Activated T-helper 2 cell treated with anti-CD3 and anti-CD28 coated beads, Interferon-gamma antibody, Interleukin-2, Interleukin-4, amounts not matched to agents 10 μg/mL and 5 μg/mL and 100 μg/mL, durations not matched to agents 14 hours and 24 hours and 36 hours (primary cell): Measurements from ENCODE around the gene SAMD11. TPM values are rescaled to one million over a fixed set of nuclear protein-coding genes. Genes with fewer than 3 reads are reported as not detected.
"Not testable (repeated sequence)": the region's sequence is repeated elsewhere in the genome, so short reads cannot be mapped to it uniquely, and the experiment has no call there.

Source experiments
- DNase-seq: peaks from one replicate; pipeline ENCODE4 v3.0.0; 2021; ENCODE audit warnings: low spot score
- H3K27ac Mint-ChIP-seq: one replicate; pipeline ENCODE4 v1.8.0; 2021; ENCODE audit warnings: mixed read lengths
- H3K27me3 Mint-ChIP-seq: one replicate; pipeline ENCODE4 v1.8.0; 2021; ENCODE audit warnings: low read depth, mixed read lengths
- H3K36me3 Mint-ChIP-seq: one replicate; pipeline ENCODE4 v1.8.0; 2021; ENCODE audit warnings: low read depth, mixed read lengths
- H3K4me1 Mint-ChIP-seq: one replicate; pipeline ENCODE4 v1.8.0; 2021; ENCODE audit warnings: low read depth, mixed read lengths
- H3K4me3 Mint-ChIP-seq: one replicate; pipeline ENCODE4 v1.8.0; 2021; ENCODE audit warnings: low read depth, mild to moderate bottlenecking, moderate library complexity, mixed read lengths
- H3K9me3 Mint-ChIP-seq: one replicate; pipeline ENCODE4 v1.8.0; 2021; ENCODE audit warnings: mixed read lengths
- intact Hi-C: fragments of 100-400 bp; cut with micrococcal nuclease; formaldehyde crosslinking; loops from one replicate; pipeline ENCODE4 v1.15.1; 2023
- total RNA-seq: library from RNA; stranded (reverse); gene quantifications from 2 replicates; pipeline ENCODE4 v1.2.3, GENCODE V29; 2022

The SAMD11 gene
- total RNA-seq, 1 donor from 2014 or later = not detected

GRCh38 chr1:942411-942821 lies 18.7 kb downstream of the SAMD11 start:
- H3K36me3 Mint-ChIP-seq = peaks cover 30% of the 10 kb centered on the region

GRCh38 chr1:942864-943533 lies 19.3 kb downstream of the SAMD11 start:
- no peak overlapping the region for H3K4me3 Mint-ChIP-seq
- H3K4me1 Mint-ChIP-seq = peaks cover 3% of the 10 kb centered on the region

More at GRCh38 chr1:942411-942821, 18.7 kb downstream of the SAMD11 start:
- no peak for DNase-seq
- Mint-ChIP-seq H3K27ac (no peak overlapping the region), H3K9me3 (no peaks in the 10 kb centered on the region), H3K27me3 (peaks cover 27% of the 10 kb centered on the region), H3K4me3 (no peak overlapping the region), H3K4me1 (peaks cover 3% of the 10 kb centered on the region)
- intact Hi-C loops = no loop called here

GRCh38 chr1:943545-944340 lies 20.0 kb downstream of the SAMD11 start:
- Mint-ChIP-seq H3K27me3 (peaks cover 16% of the 10 kb centered on the region), H3K36me3 (peaks cover 36% of the 10 kb centered on the region), H3K9me3 (no peaks in the 10 kb centered on the region), H3K27ac (no peak overlapping the region), H3K4me1 (peaks cover 3% of the 10 kb centered on the region), H3K4me3 (no peak overlapping the region)
- no peak for DNase-seq
- intact Hi-C loops = no loop called here

More at GRCh38 chr1:942864-943533, 19.3 kb downstream of the SAMD11 start:
- intact Hi-C loops = no loop called here
- Mint-ChIP-seq H3K27me3 (peaks cover 23% of the 10 kb centered on the region), H3K36me3 (peaks cover 30% of the 10 kb centered on the region), H3K27ac (no peak overlapping the region), H3K9me3 (no peaks in the 10 kb centered on the region)
- DNase-seq = no peak

- H3K36me3 Mint-ChIP-seq = peaks cover 45% of the 10 kb centered on the region
- no peak overlapping the region for H3K4me3 Mint-ChIP-seq
- H3K27ac Mint-ChIP-seq = no peak overlapping the region
- intact Hi-C loops = no loop called here
- H3K9me3 Mint-ChIP-seq = no peaks in the 10 kb centered on the region
- DNase-seq = no peak
- H3K27me3 Mint-ChIP-seq = peaks cover 11% of the 10 kb centered on the region
- peaks cover 3% of the 10 kb centered on the region for H3K4me1 Mint-ChIP-seq
Observed at GRCh38 chr1:944341-945325, 20.9 kb downstream of the SAMD11 start.

- DNase-seq = no peak
- peaks cover 3% of the 10 kb centered on the region for H3K4me1 Mint-ChIP-seq
- no peak overlapping the region for H3K27ac Mint-ChIP-seq
- intact Hi-C loops = no loop called here
- H3K9me3 Mint-ChIP-seq = no peaks in the 10 kb centered on the region
- H3K4me3 Mint-ChIP-seq = no peak overlapping the region
- H3K27me3 Mint-ChIP-seq = peaks cover 7% of the 10 kb centered on the region
- H3K36me3 Mint-ChIP-seq = peaks cover 56% of the 10 kb centered on the region
Observed at GRCh38 chr1:945688-946556, 22.2 kb downstream of the SAMD11 start.

GRCh38 chr1:946811-947210 lies 23.1 kb downstream of the SAMD11 start:
- H3K4me3 Mint-ChIP-seq, intact Hi-C loops, H3K4me1 Mint-ChIP-seq, H3K9me3 Mint-ChIP-seq, H3K27me3 Mint-ChIP-seq, DNase-seq, H3K27ac Mint-ChIP-seq: not testable (repeated sequence)
- peaks cover 63% of the 10 kb centered on the region for H3K36me3 Mint-ChIP-seq

- H3K36me3 Mint-ChIP-seq = peaks cover 63% of the 10 kb centered on the region
Observed at GRCh38 chr1:947958-948357, 24.2 kb downstream of the SAMD11 start.

GRCh38 chr1:950268-950667 lies 26.5 kb downstream of the SAMD11 start:
- Mint-ChIP-seq H3K27ac (no peak overlapping the region), H3K9me3 (no peaks in the 10 kb centered on the region), H3K27me3 (no peaks in the 10 kb centered on the region), H3K4me3 (no peak overlapping the region), H3K36me3 (peaks cover 69% of the 10 kb centered on the region), H3K4me1 (no peaks in the 10 kb centered on the region)
- intact Hi-C loops = no loop called here
- no peak for DNase-seq

More at GRCh38 chr1:947958-948357, 24.2 kb downstream of the SAMD11 start:
- Mint-ChIP-seq H3K9me3 (no peaks in the 10 kb centered on the region), H3K27ac (no peak overlapping the region), H3K27me3 (peaks cover 4% of the 10 kb centered on the region), H3K4me1 (no peaks in the 10 kb centered on the region), H3K4me3 (no peak overlapping the region)
- intact Hi-C loops = no loop called here
- no peak for DNase-seq

GRCh38 chr1:950881-951280 lies 27.2 kb downstream of the SAMD11 start:
- no peak overlapping the region for H3K4me3 Mint-ChIP-seq
- intact Hi-C loops = no loop called here
- H3K9me3 Mint-ChIP-seq = no peaks in the 10 kb centered on the region
- H3K4me1 Mint-ChIP-seq = no peaks in the 10 kb centered on the region
- no peaks in the 10 kb centered on the region for H3K27me3 Mint-ChIP-seq
- H3K27ac Mint-ChIP-seq = no peak overlapping the region
- no peak for DNase-seq
- H3K36me3 Mint-ChIP-seq = peaks cover 68% of the 10 kb centered on the region

GRCh38 chr1:951364-951763 lies 27.6 kb downstream of the SAMD11 start:
- intact Hi-C loops = no loop called here
- no peak overlapping the region for H3K27ac Mint-ChIP-seq
- H3K27me3 Mint-ChIP-seq = no peaks in the 10 kb centered on the region
- no peaks in the 10 kb centered on the region for H3K9me3 Mint-ChIP-seq
- H3K4me3 Mint-ChIP-seq = no peak overlapping the region
- no peak for DNase-seq
- no peaks in the 10 kb centered on the region for H3K4me1 Mint-ChIP-seq
- peaks cover 67% of the 10 kb centered on the region for H3K36me3 Mint-ChIP-seq

GRCh38 chr1:952201-952600 lies 28.5 kb downstream of the SAMD11 start:
- intact Hi-C loops = no loop called here

GRCh38 chr1:952603-953002 lies 28.9 kb downstream of the SAMD11 start:
- H3K27ac Mint-ChIP-seq = no peak overlapping the region

More at GRCh38 chr1:952201-952600, 28.5 kb downstream of the SAMD11 start:
- no peak overlapping the region for H3K4me3 Mint-ChIP-seq
- no peak overlapping the region for H3K27ac Mint-ChIP-seq
- no peaks in the 10 kb centered on the region for H3K27me3 Mint-ChIP-seq
- H3K4me1 Mint-ChIP-seq = no peaks in the 10 kb centered on the region
- peaks cover 69% of the 10 kb centered on the region for H3K36me3 Mint-ChIP-seq
- H3K9me3 Mint-ChIP-seq = no peaks in the 10 kb centered on the region
- no peak for DNase-seq

More at GRCh38 chr1:952603-953002, 28.9 kb downstream of the SAMD11 start:
- H3K4me1 Mint-ChIP-seq = peaks cover 3% of the 10 kb centered on the region
- H3K27me3 Mint-ChIP-seq = no peaks in the 10 kb centered on the region
- DNase-seq = no peak
- intact Hi-C loops = no loop called here
- no peaks in the 10 kb centered on the region for H3K9me3 Mint-ChIP-seq
- H3K36me3 Mint-ChIP-seq = peaks cover 70% of the 10 kb centered on the region
- H3K4me3 Mint-ChIP-seq = no peak overlapping the region
